IMR-90 (cell line): ENCODE measurements around the gene FAM124A. TPM values are rescaled to one million over a fixed set of nuclear protein-coding genes. Genes with fewer than 3 reads are reported as not detected.

ENCODE experiments used
- ATAC-seq: fragments of 200-7000 bp; cut with Tn5 transposase; 2 replicates; pipeline ENCODE4 v1.9.1; 2020; ENCODE audit warnings: low read depth, mild to moderate bottlenecking, moderate library complexity
- BruUV-seq: library from RNA; stranded (reverse); fragments of 400-500 nt; replicated peaks from 2 replicates; lab custom pipeline; 2021; lab: Mats Ljungman, UMichigan
- CTCF ChIA-PET: fragments of 300-600 bp; formaldehyde crosslinking; extraction: SDS; loops from one replicate; lab custom pipeline; 2021; ENCODE audit warnings: antibody characterized with exemption; lab: Yijun Ruan, JAX
- POLR2A ChIA-PET: fragments of 300-600 bp; sonication (Branson Sonifier 250); formaldehyde crosslinking; loops from one replicate; lab custom pipeline; 2022; ENCODE audit warnings: antibody characterized with exemption; ENCODE audit not compliant: unreplicated experiment; lab: Charles Lee
- DNase-seq: peaks from one replicate; pipeline ENCODE4 v3.0.0; 2013
- H2AFZ ChIP-seq: replicated peaks from 2 replicates; pipeline ENCODE3; 2013; ENCODE audit warnings: low read length, mild to moderate bottlenecking; ENCODE audit not compliant: poor library complexity
- H2AK5ac ChIP-seq: 2 replicates; pipeline ENCODE4 v1.6.1; 2013; ENCODE audit warnings: low read depth, low read length, inconsistent platforms
- H2AK9ac ChIP-seq: replicated peaks from 2 replicates; pipeline ENCODE3; 2013; ENCODE audit warnings: mild to moderate bottlenecking, low read depth, low read length, moderate library complexity; ENCODE audit not compliant: poor library complexity
- H2BK120ac ChIP-seq: 2 replicates; pipeline ENCODE4 v1.6.1; 2013; ENCODE audit warnings: low read depth, low read length, inconsistent platforms
- H2BK15ac ChIP-seq: 3 replicates; pipeline ENCODE4 v1.6.1; 2013; ENCODE audit warnings: low read depth, low read length, inconsistent platforms
- H2BK20ac ChIP-seq: 2 replicates; pipeline ENCODE4 v1.6.1; 2013; ENCODE audit warnings: low read depth, mild to moderate bottlenecking, inconsistent platforms, low read length, moderate library complexity
- H2BK5ac ChIP-seq: 2 replicates; pipeline ENCODE4 v1.6.1; 2013; ENCODE audit warnings: mild to moderate bottlenecking, low read depth, low read length, inconsistent platforms; ENCODE audit not compliant: poor library complexity, severe bottlenecking
- H3K14ac ChIP-seq: replicated peaks from 2 replicates; pipeline ENCODE4 v1.6.1; 2013; ENCODE audit warnings: low read depth, low read length, inconsistent platforms
- H3K18ac ChIP-seq: 2 replicates; pipeline ENCODE4 v1.6.1; 2013; ENCODE audit warnings: low read depth, low read length, control low read depth
- H3K23ac ChIP-seq: 2 replicates; pipeline ENCODE4 v1.6.1; 2013; ENCODE audit warnings: low read depth, low read length, inconsistent platforms
- H3K27ac ChIP-seq: 2 replicates; pipeline ENCODE4 v1.5.1; 2013; ENCODE audit warnings: mild to moderate bottlenecking, control low read depth, low read length; ENCODE audit not compliant: insufficient read depth
- H3K27me3 ChIP-seq: 2 replicates; pipeline ENCODE4 v1.6.1; 2013; ENCODE audit warnings: low read length; ENCODE audit not compliant: control insufficient read depth, insufficient read depth
- H3K36me3 ChIP-seq: 2 replicates; pipeline ENCODE4 v1.6.1; 2013; ENCODE audit warnings: low read length, mixed read lengths; ENCODE audit not compliant: control insufficient read depth, insufficient read depth
- H3K4ac ChIP-seq: 2 replicates; pipeline ENCODE4 v1.6.1; 2013; ENCODE audit warnings: low read depth, low read length, inconsistent platforms
- H3K4me1 ChIP-seq: 2 replicates; pipeline ENCODE4 v1.6.1; 2013; ENCODE audit warnings: low read length, mixed read lengths; ENCODE audit not compliant: control insufficient read depth, insufficient read depth
- H3K4me2 ChIP-seq: 2 replicates; pipeline ENCODE4 v1.6.1; 2013; ENCODE audit warnings: low read depth, mild to moderate bottlenecking, control low read depth, low read length, moderate library complexity
- H3K4me3 ChIP-seq: 2 replicates; pipeline ENCODE4 v1.5.1; 2013; ENCODE audit warnings: low read depth, mild to moderate bottlenecking, control low read depth, low read length, moderate library complexity; ENCODE audit not compliant: insufficient read depth
- H3K56ac ChIP-seq: 2 replicates; pipeline ENCODE4 v1.6.1; 2013; ENCODE audit warnings: low read length, inconsistent platforms; ENCODE audit not compliant: insufficient read depth; ENCODE audit errors: extremely low read depth
- H3K79me1 ChIP-seq, 2 experiments: 2 replicates each; pipeline ENCODE4 v1.6.1; 2013; ENCODE audit warnings: low read length in 2 of 2, inconsistent platforms in 1 of 2, low read depth in 1 of 2
- H3K9ac ChIP-seq: 2 replicates; pipeline ENCODE4 v1.6.1; 2013; ENCODE audit warnings: low read depth, low read length, control low read depth
- H3K9me1 ChIP-seq: 2 replicates; pipeline ENCODE4 v1.6.1; 2013; ENCODE audit warnings: low read length, inconsistent platforms; ENCODE audit not compliant: insufficient read depth
- H3K9me3 ChIP-seq: 2 replicates; pipeline ENCODE4 v1.6.1; 2013; ENCODE audit warnings: low read length; ENCODE audit not compliant: control insufficient read depth, insufficient read depth
- H4K20me1 ChIP-seq: 2 replicates; pipeline ENCODE4 v1.6.1; 2013; ENCODE audit warnings: low read length, inconsistent platforms; ENCODE audit not compliant: insufficient read depth
- H4K5ac ChIP-seq: 2 replicates; pipeline ENCODE4 v1.6.1; 2013; ENCODE audit warnings: mild to moderate bottlenecking, low read depth, low read length, control low read depth
- H4K8ac ChIP-seq, 2 experiments: 2 replicates each; pipeline ENCODE4 v1.6.1; 2013; ENCODE audit warnings: low read depth in 2 of 2, low read length in 2 of 2, control low read depth in 1 of 2, inconsistent platforms in 1 of 2
- H4K91ac ChIP-seq: 2 replicates; pipeline ENCODE4 v1.6.1; 2013; ENCODE audit warnings: low read depth, low read length, inconsistent platforms; ENCODE audit not compliant: insufficient read depth
- BHLHE40 ChIP-seq: fragments of 150-350 bp; IDR thresholded peaks from 2 replicates; pipeline ENCODE4 v1.6.1; 2016; ENCODE audit warnings: mild to moderate bottlenecking, low read depth, low read length
- CEBPB ChIP-seq: IDR thresholded peaks from 2 replicates; pipeline ENCODE4 v1.6.1; 2012; ENCODE audit warnings: low read depth, low read length, improper control_type of control experiment
- CHD1 ChIP-seq: IDR thresholded peaks from 2 replicates; pipeline ENCODE4 v1.6.1; 2012; ENCODE audit warnings: low read depth, low read length, improper control_type of control experiment
- CTCF ChIP-seq: conservative IDR thresholded peaks from 2 replicates; pipeline ENCODE4 v1.5.1; 2012; ENCODE audit warnings: mild to moderate bottlenecking, low read depth, low read length, improper control_type of control experiment
- ELK1 ChIP-seq: fragments of 150-350 bp; IDR thresholded peaks from 2 replicates; pipeline ENCODE4 v1.6.1; 2016; ENCODE audit warnings: low read depth, mild to moderate bottlenecking, low read length, moderate library complexity, borderline replicate concordance
- FOS ChIP-seq: fragments of 150-350 bp; IDR thresholded peaks from 2 replicates; pipeline ENCODE4 v1.6.1; 2016; ENCODE audit warnings: low read depth, low read length
- MAFK ChIP-seq: IDR thresholded peaks from 2 replicates; pipeline ENCODE4 v1.6.1; 2012; ENCODE audit warnings: low read depth, low read length, improper control_type of control experiment
- MAZ ChIP-seq: IDR thresholded peaks from 2 replicates; pipeline ENCODE4 v1.6.1; 2012; ENCODE audit warnings: low read depth, mild to moderate bottlenecking, low read length, improper control_type of control experiment, moderate library complexity, borderline replicate concordance
- MXI1 ChIP-seq: IDR thresholded peaks from 2 replicates; pipeline ENCODE4 v1.6.1; 2012; ENCODE audit warnings: low read depth, mild to moderate bottlenecking, low read length, moderate library complexity, borderline replicate concordance
- NFE2L2 ChIP-seq: fragments of 150-350 bp; IDR thresholded peaks from 2 replicates; pipeline ENCODE4 v1.6.1; 2016; ENCODE audit warnings: low read depth, mild to moderate bottlenecking, low read length
- POLR2A ChIP-seq: IDR thresholded peaks from 2 replicates; pipeline ENCODE4 v1.6.1; 2012; ENCODE audit warnings: mild to moderate bottlenecking, low read depth, low read length
- RAD21 ChIP-seq: IDR thresholded peaks from 2 replicates; pipeline ENCODE4 v1.6.1; 2012; ENCODE audit warnings: low read length, improper control_type of control experiment
- RCOR1 ChIP-seq: IDR thresholded peaks from 2 replicates; pipeline ENCODE4 v1.6.1; 2012; ENCODE audit warnings: mild to moderate bottlenecking, low read length, improper control_type of control experiment; ENCODE audit not compliant: insufficient replicate concordance
- RFX5 ChIP-seq: IDR thresholded peaks from 2 replicates; pipeline ENCODE4 v1.8.0; 2012; ENCODE audit warnings: low read depth, mild to moderate bottlenecking, low read length, moderate library complexity
- SMC3 ChIP-seq: fragments of 150-350 bp; IDR thresholded peaks from 2 replicates; pipeline ENCODE4 v1.6.1; 2016; ENCODE audit warnings: low read depth, mild to moderate bottlenecking, antibody characterized with exemption, low read length, moderate library complexity
- whole genome bisulfite sequencing, 2 experiments: methylation state at CpG; one replicate each; pipeline versions ENCODE4 v1.1.5 to v1.1.7; 2013; ENCODE audit warnings: missing lambda C conversion rate in 2 of 2; ENCODE audit not compliant: insufficient read length in 1 of 2; ENCODE audit errors: extremely low coverage in 2 of 2; 5-methylcytosine and 5-hydroxymethylcytosine counted together
- dilution Hi-C: fragments of 300-500 bp; cut with HindIII; formaldehyde crosslinking; loops from one replicate; pipeline ENCODE4 v1.14.3; 2018; ENCODE audit warnings: low sequenced_read_pairs; ENCODE audit not compliant: unreplicated experiment
- in situ Hi-C: fragments of 300-500 bp; cut with MboI; formaldehyde crosslinking; loops from 3 replicates; pipeline ENCODE4 v1.14.3; 2019; ENCODE audit warnings: low sequenced_read_pairs, inconsistent platforms, mixed read lengths
- intact Hi-C: fragments of 100-400 bp; cut with micrococcal nuclease; formaldehyde crosslinking; loops from 2 replicates; pipeline ENCODE4 v1.10.0; 2022
- polyA plus RNA-seq, 3 experiments: library from polyadenylated mRNA; depleted of rRNA; stranded (reverse); fragments of >200 nt; gene quantifications; 2 replicates each; pipeline ENCODE4 v1.2.3, GENCODE V29; 2012; ENCODE audit warnings: low replicate concordance in 1 of 3
- total RNA-seq: library from RNA; depleted of rRNA; stranded (reverse); fragments of >200 nt; gene quantifications from 2 replicates; pipeline ENCODE4 v1.2.3, GENCODE V29; 2012
- TF ChIP-seq, protein P1 (sequence below): fragments of 150-350 bp; IDR thresholded peaks from 2 replicates; pipeline ENCODE4 v1.6.1; 2017; ENCODE audit warnings: mild to moderate bottlenecking, antibody characterized with exemption, low read length, low read depth

Gene FAM124A
- total and polyA plus RNA-seq, 2 of the 4 experiments (the other 2 are of a cell fraction), result 0.03 TPM; not detected in 1

GRCh38 chr13:51261610-51262249 is 39.5 kb downstream of the FAM124A start:
- Histone ChIP-seq H3K4me2 (no peak overlapping the region), H2AK9ac (no peak overlapping the region), H3K36me3 (no peaks in the 10 kb centered on the region), H3K9me3 (no peaks in the 10 kb centered on the region), H2BK5ac (no peak overlapping the region), H3K18ac (no peak overlapping the region), H3K4ac (no peak overlapping the region), H3K9me1 (no peaks in the 10 kb centered on the region; the same call in 1 of the 2 replicates), H2AFZ (no peak overlapping the region), H3K4me3 (no peak overlapping the region), H4K5ac (no peak overlapping the region), H3K79me1 (no peaks in the 10 kb centered on the region), H2BK15ac (no peak overlapping the region), H4K91ac (no peak overlapping the region), H2AK5ac (no peak overlapping the region), H3K4me1 (no peaks in the 10 kb centered on the region), H3K9ac (no peak overlapping the region), H3K23ac (no peak overlapping the region), H3K14ac (no peak overlapping the region), H4K8ac (no peak overlapping the region), H2BK120ac (no peak overlapping the region), H3K56ac (no peak overlapping the region), H3K27ac (no peak overlapping the region), H3K27me3 (peaks cover 20% of the 10 kb centered on the region; the same call in 1 of the 2 replicates), H4K20me1 (no peaks in the 10 kb centered on the region), H2BK20ac (no peak overlapping the region)
- DNase-seq (no peak), ATAC-seq (no peak)
- 83% methylated on average over 1 of the region's 5 CpGs; no CpG with 5 or more reads in 1 of the 2 experiments for WGBS, 2 experiments
- dilution Hi-C loops, result no loop called here
- ChIA-PET POLR2A (no interaction called here), CTCF (interaction anchor here (2.1 kb wide), 1 partner anchor 15 kb away, joined by 6 read pairs; no protein-coding TSS in a partner anchor)
- TF ChIP-seq CTCF (no peak), RFX5 (no peak), ELK1 (no peak), CHD1 (no peak), RCOR1 (no peak), MXI1 (no peak), CEBPB (no peak), RAD21 (no peak), MAFK (no peak), BHLHE40 (no peak), FOS (no peak), POLR2A (no peak), NFE2L2 (no peak), MAZ (no peak), SMC3 (no peak)
- TF ChIP-seq, protein P1, sequence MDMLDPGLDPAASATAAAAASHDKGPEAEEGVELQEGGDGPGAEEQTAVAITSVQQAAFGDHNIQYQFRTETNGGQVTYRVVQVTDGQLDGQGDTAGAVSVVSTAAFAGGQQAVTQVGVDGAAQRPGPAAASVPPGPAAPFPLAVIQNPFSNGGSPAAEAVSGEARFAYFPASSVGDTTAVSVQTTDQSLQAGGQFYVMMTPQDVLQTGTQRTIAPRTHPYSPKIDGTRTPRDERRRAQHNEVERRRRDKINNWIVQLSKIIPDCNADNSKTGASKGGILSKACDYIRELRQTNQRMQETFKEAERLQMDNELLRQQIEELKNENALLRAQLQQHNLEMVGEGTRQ, result no peak
- intact Hi-C loops, result no loop called here
- BruUV-seq, result no TSS peak
- in situ Hi-C loops, result no loop called here
